Activated CD4-positive, alpha-beta T cell treated with anti-CD3 and anti-CD28 coated beads, Interleukin-2, amount 50 U/mL, for 4 hours (primary cell): ENCODE results near the gene TMEM154.
"Not testable (repeated sequence)": the region's sequence is repeated elsewhere in the genome, so short reads cannot be mapped to it uniquely, and the experiment has no call there.

Source experiments
- DNase-seq, 2 experiments: peaks; one replicate each; pipeline ENCODE4 v3.0.0-alpha.2; 2020

Gene TMEM154

GRCh38 chr4:152665691-152666395 is 14.0 kb downstream of the TMEM154 start:
- no peak for DNase-seq

GRCh38 chr4:152664067-152664378 is 15.8 kb downstream of the TMEM154 start:
- not testable (repeated sequence) for DNase-seq

- DNase-seq, result no peak
Observed at GRCh38 chr4:152663203-152664066, 16.4 kb downstream of the TMEM154 start.

GRCh38 chr4:152661649-152662048 is 18.1 kb downstream of the TMEM154 start:
- DNase-seq, result no peak

GRCh38 chr4:152660526-152660925 is 19.3 kb downstream of the TMEM154 start:
- DNase-seq, result no peak

- no peak for DNase-seq
Observed at GRCh38 chr4:152659806-152660205, 20.0 kb downstream of the TMEM154 start.

GRCh38 chr4:152657657-152658056 is 22.1 kb downstream of the TMEM154 start:
- no peak for DNase-seq

- no peak for DNase-seq
Observed at GRCh38 chr4:152655272-152656129, 24.3 kb downstream of the TMEM154 start.

GRCh38 chr4:152652102-152652501 is 27.7 kb downstream of the TMEM154 start:
- DNase-seq, result no peak

- no peak for DNase-seq
Observed at GRCh38 chr4:152651473-152652060, 28.2 kb downstream of the TMEM154 start.

GRCh38 chr4:152646221-152646620 is 33.6 kb downstream of the TMEM154 start:
- DNase-seq, result no peak

- DNase-seq, result no peak
Observed at GRCh38 chr4:152644130-152644529, 35.7 kb downstream of the TMEM154 start.

GRCh38 chr4:152643153-152644035 is 36.4 kb downstream of the TMEM154 start:
- DNase-seq, result no peak

- DNase-seq, result no peak
Observed at GRCh38 chr4:152640058-152640921, 39.5 kb downstream of the TMEM154 start.

GRCh38 chr4:152635851-152636250 is 43.9 kb downstream of the TMEM154 start:
- no peak for DNase-seq

GRCh38 chr4:152634110-152634760 is 45.6 kb downstream of the TMEM154 start:
- DNase-seq, result no peak

GRCh38 chr4:152633118-152633517 is 46.7 kb downstream of the TMEM154 start:
- no peak for DNase-seq

GRCh38 chr4:152630324-152630723 is 49.5 kb downstream of the TMEM154 start:
- DNase-seq, result no peak

- DNase-seq, result no peak
Observed at GRCh38 chr4:152629908-152630307, 49.9 kb downstream of the TMEM154 start.

- DNase-seq, result no peak
Observed at GRCh38 chr4:152628128-152628527, 51.7 kb downstream of the TMEM154 start.
